H9 (cell line): ENCODE data around the gene SIGLEC5. TPM values are rescaled to one million over a fixed set of nuclear protein-coding genes. Genes with fewer than 3 reads are reported as not detected.

Experiments used
- DNase-seq: peaks from one replicate; pipeline ENCODE4 v3.0.0-alpha.2; 2017
- H2AFZ ChIP-seq: one replicate; pipeline ENCODE4 v1.6.1; 2013; ENCODE audit warnings: mild to moderate bottlenecking, low read length, control low read depth, moderate library complexity
- H2AK5ac ChIP-seq: 2 replicates; pipeline ENCODE4 v1.6.1; 2013; ENCODE audit warnings: low read length, control low read depth, mixed read lengths; ENCODE audit not compliant: insufficient read length
- H2BK120ac ChIP-seq: one replicate; pipeline ENCODE4 v1.6.1; 2013; ENCODE audit warnings: low read depth, mild to moderate bottlenecking, low read length, control low read depth, inconsistent platforms; ENCODE audit not compliant: poor library complexity, severe bottlenecking
- H2BK12ac ChIP-seq: 2 replicates; pipeline ENCODE4 v1.6.1; 2013; ENCODE audit warnings: low read length, control low read depth, mixed read lengths, low read depth; ENCODE audit not compliant: insufficient read length
- H2BK15ac ChIP-seq: 2 replicates; pipeline ENCODE4 v1.6.1; 2013; ENCODE audit warnings: low read depth, low read length, control low read depth
- H2BK20ac ChIP-seq: one replicate; pipeline ENCODE4 v1.6.1; 2013; ENCODE audit warnings: low read depth, mild to moderate bottlenecking, low read length, control low read depth, inconsistent platforms; ENCODE audit not compliant: poor library complexity, severe bottlenecking
- H2BK5ac ChIP-seq: 2 replicates; pipeline ENCODE4 v1.6.1; 2013; ENCODE audit warnings: low read length, control low read depth, mixed read lengths; ENCODE audit not compliant: insufficient read length
- H3K14ac ChIP-seq: 2 replicates; pipeline ENCODE4 v1.6.1; 2013; ENCODE audit warnings: low read length, control low read depth; ENCODE audit not compliant: insufficient read depth
- H3K18ac ChIP-seq: 2 replicates; pipeline ENCODE4 v1.6.1; 2013; ENCODE audit warnings: low read depth, mild to moderate bottlenecking, mixed read lengths, low read length, control low read depth; ENCODE audit not compliant: insufficient read length
- H3K23ac ChIP-seq: 2 replicates; pipeline ENCODE4 v1.6.1; 2013; ENCODE audit warnings: low read length, control low read depth, mixed read lengths, low read depth; ENCODE audit not compliant: insufficient read length
- H3K23me2 ChIP-seq: 2 replicates; pipeline ENCODE4 v1.6.1; 2013; ENCODE audit warnings: low read depth, mild to moderate bottlenecking, mixed read lengths, low read length, control low read depth; ENCODE audit not compliant: insufficient read length, poor library complexity, severe bottlenecking
- H3K27ac ChIP-seq: 2 replicates; pipeline ENCODE4 v1.5.1; 2013; ENCODE audit warnings: low read length, control low read depth, mixed read lengths, low read depth; ENCODE audit not compliant: insufficient read length
- H3K27me3 ChIP-seq: 2 replicates; pipeline ENCODE4 v1.6.1; 2013; ENCODE audit warnings: low read length, control low read depth, inconsistent platforms; ENCODE audit not compliant: insufficient read depth
- H3K4ac ChIP-seq: 2 replicates; pipeline ENCODE4 v1.6.1; 2013; ENCODE audit warnings: low read depth, mild to moderate bottlenecking, control low read depth, inconsistent platforms, low read length, moderate library complexity
- H3K4me1 ChIP-seq: 2 replicates; pipeline ENCODE4 v1.6.1; 2013; ENCODE audit warnings: low read length, control low read depth, inconsistent platforms; ENCODE audit not compliant: insufficient read depth
- H3K4me2 ChIP-seq: 2 replicates; pipeline ENCODE4 v1.6.1; 2013; ENCODE audit warnings: low read length, control low read depth, mixed read lengths; ENCODE audit not compliant: insufficient read length, insufficient read depth
- H3K56ac ChIP-seq: 2 replicates; pipeline ENCODE4 v1.6.1; 2013; ENCODE audit warnings: low read depth, mild to moderate bottlenecking, mixed read lengths, low read length, control low read depth; ENCODE audit not compliant: insufficient read length
- H3K79me1 ChIP-seq: 2 replicates; pipeline ENCODE4 v1.6.1; 2013; ENCODE audit warnings: low read depth, mild to moderate bottlenecking, moderate library complexity, low read length, control low read depth, inconsistent platforms; ENCODE audit not compliant: insufficient read depth, poor library complexity, severe bottlenecking
- H3K79me2 ChIP-seq: 2 replicates; pipeline ENCODE4 v1.6.1; 2013; ENCODE audit warnings: low read length, control low read depth, inconsistent platforms; ENCODE audit not compliant: insufficient read depth
- H3K9ac ChIP-seq: 2 replicates; pipeline ENCODE4 v1.6.1; 2013; ENCODE audit warnings: low read length, control low read depth, mixed read lengths; ENCODE audit not compliant: insufficient read length; ENCODE audit errors: extremely low read depth
- H3K9me3 ChIP-seq: one replicate; pipeline ENCODE4 v1.6.1; 2013; ENCODE audit warnings: low read depth, low read length, inconsistent platforms; ENCODE audit not compliant: control insufficient read depth
- H3T11ph ChIP-seq: one replicate; pipeline ENCODE4 v1.6.1; 2013; ENCODE audit warnings: mild to moderate bottlenecking, low read length, control low read depth, inconsistent platforms
- H4K20me1 ChIP-seq: one replicate; pipeline ENCODE4 v1.6.1; 2013; ENCODE audit not compliant: control insufficient read depth, insufficient read length, insufficient read depth
- H4K5ac ChIP-seq: 2 replicates; pipeline ENCODE4 v1.6.1; 2013; ENCODE audit warnings: low read depth, mild to moderate bottlenecking, mixed read lengths, low read length, control low read depth; ENCODE audit not compliant: insufficient read length
- H4K8ac ChIP-seq: replicated peaks from 2 replicates; pipeline ENCODE4 v1.6.1; 2013; ENCODE audit warnings: low read length, control low read depth, mixed read lengths, low read depth; ENCODE audit not compliant: insufficient read length
- H4K91ac ChIP-seq: 2 replicates; pipeline ENCODE4 v1.6.1; 2013; ENCODE audit warnings: low read depth, mild to moderate bottlenecking, moderate library complexity, mixed read lengths, low read length, control low read depth; ENCODE audit not compliant: insufficient read length
- H3K27ac Mint-ChIP-seq, 3 experiments: 2 replicates in 2 of 3; 3 replicates in 1 of 3; pipeline ENCODE4 v1.8.0; 2020 to 2021; ENCODE audit warnings: mixed read lengths in 3 of 3, mild to moderate bottlenecking in 1 of 3, moderate library complexity in 1 of 3
- H3K27me3 Mint-ChIP-seq: 2 replicates; pipeline ENCODE4 v1.8.0; 2021; ENCODE audit warnings: low read depth, mild to moderate bottlenecking, moderate library complexity, mixed read lengths
- H3K36me3 Mint-ChIP-seq, 3 experiments: 2 replicates in 2 of 3; 3 replicates in 1 of 3; pipeline ENCODE4 v1.8.0; 2020 to 2021; ENCODE audit warnings: low read depth in 3 of 3, mixed read lengths in 3 of 3; ENCODE audit not compliant: insufficient read depth in 1 of 3
- H3K4me1 Mint-ChIP-seq, 2 experiments: 2 replicates each; pipeline ENCODE4 v1.8.0; 2020; ENCODE audit warnings: mixed read lengths in 2 of 2
- H3K4me3 Mint-ChIP-seq, 2 experiments: 2 replicates in 1 of 2; 3 replicates in 1 of 2; pipeline ENCODE4 v1.8.0; 2020 to 2021; ENCODE audit warnings: mild to moderate bottlenecking in 2 of 2, mixed read lengths in 2 of 2, moderate library complexity in 1 of 2
- H3K9me3 Mint-ChIP-seq, 2 experiments: 2 replicates in 1 of 2; 3 replicates in 1 of 2; pipeline ENCODE4 v1.8.0; 2020; ENCODE audit warnings: mild to moderate bottlenecking in 2 of 2, mixed read lengths in 2 of 2, moderate library complexity in 1 of 2
- WGBS: extraction: QIAGEN DNeasy Blood & Tissue Kit; methylation state at CpG from one replicate; pipeline ENCODE4 v1.1.7; 2013; ENCODE audit warnings: missing lambda C conversion rate, low lambda C conversion rate, mixed read lengths; ENCODE audit not compliant: insufficient read length; ENCODE audit errors: extremely low coverage; 5-methylcytosine and 5-hydroxymethylcytosine counted together
- total RNA-seq: library from RNA; stranded (reverse); gene quantifications from 2 replicates; pipeline ENCODE4 v1.2.1, GENCODE V29; 2021
- TF ChIP-seq, protein P1 (sequence below): fragments of 200-600 bp; sonication (generic); conservative IDR thresholded peaks from 3 replicates; pipeline ENCODE4 v1.8.0; 2021; ENCODE audit warnings: antibody characterized with exemption, mild to moderate bottlenecking

The SIGLEC5 gene
- total RNA-seq, 1 experiment from 2014 or later, result not detected

DNA sequence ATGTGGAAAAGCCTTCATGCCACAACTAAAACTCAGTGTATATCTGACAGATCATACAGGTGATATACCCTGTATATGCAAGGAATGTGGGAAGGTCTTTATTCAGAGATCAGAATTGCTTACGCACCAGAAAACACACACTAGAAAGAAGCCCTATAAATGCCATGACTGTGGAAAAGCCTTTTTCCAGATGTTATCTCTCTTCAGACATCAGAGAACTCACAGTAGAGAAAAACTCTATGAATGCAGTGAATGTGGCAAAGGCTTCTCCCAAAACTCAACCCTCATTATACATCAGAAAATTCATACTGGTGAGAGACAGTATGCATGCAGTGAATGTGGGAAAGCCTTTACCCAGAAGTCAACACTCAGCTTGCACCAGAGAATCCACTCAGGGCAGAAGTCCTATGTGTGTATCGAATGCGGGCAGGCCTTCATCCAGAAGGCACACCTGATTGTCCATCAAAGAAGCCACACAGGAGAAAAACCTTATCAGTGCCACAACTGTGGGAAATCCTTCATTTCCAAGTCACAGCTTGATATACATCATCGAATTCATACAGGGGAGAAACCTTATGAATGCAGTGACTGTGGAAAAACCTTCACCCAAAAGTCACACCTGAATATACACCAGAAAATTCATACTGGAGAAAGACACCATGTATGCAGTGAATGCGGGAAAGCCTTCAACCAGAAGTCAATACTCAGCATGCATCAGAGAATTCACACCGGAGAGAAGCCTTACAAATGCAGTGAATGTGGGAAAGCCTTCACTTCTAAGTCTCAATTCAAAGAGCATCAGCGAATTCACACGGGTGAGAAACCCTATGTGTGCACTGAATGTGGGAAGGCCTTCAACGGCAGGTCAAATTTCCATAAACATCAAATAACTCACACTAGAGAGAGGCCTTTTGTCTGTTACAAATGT, 42.7 kb downstream of the SIGLEC5 start:
- Histone ChIP-seq H3K23me2 (no peaks in the 10 kb centered on the region), H2BK120ac (no peak overlapping the region), H4K8ac (no peak overlapping the region), H3K9ac (no peak overlapping the region), H3K4me2 (no peak overlapping the region), H3K79me2 (no peaks in the 10 kb centered on the region), H4K20me1 (no peaks in the 10 kb centered on the region), H3T11ph (no peak overlapping the region), H4K5ac (no peak overlapping the region), H3K4ac (no peak overlapping the region), H3K27me3 (no peaks in the 10 kb centered on the region), H3K23ac (no peak overlapping the region), H2BK20ac (no peak overlapping the region), H2AFZ (no peak overlapping the region), H3K27ac (no peak overlapping the region), H2BK12ac (no peak overlapping the region), H3K9me3 (peaks cover 18% of the 10 kb centered on the region), H3K14ac (no peak overlapping the region), H2AK5ac (no peak overlapping the region), H3K79me1 (no peaks in the 10 kb centered on the region), H3K18ac (no peak overlapping the region), H2BK15ac (no peak overlapping the region), H4K91ac (no peak overlapping the region), H3K56ac (no peak overlapping the region), H2BK5ac (no peak overlapping the region), H3K4me1 (no peaks in the 10 kb centered on the region)
- no peaks in the 10 kb centered on the region; the same call in 1 of the 2 replicates for H3K27me3 Mint-ChIP-seq
- no peak overlapping the region for H3K4me3 Mint-ChIP-seq
- H3K9me3 Mint-ChIP-seq, result peaks cover 31 to 46% of the 10 kb centered on the region in 2 experiments
- no peak for DNase-seq
- WGBS, result no CpG with 5 or more reads among the region's 9 CpGs
- no peak overlapping the region for H3K27ac Mint-ChIP-seq
- TF ChIP-seq, protein P1, sequence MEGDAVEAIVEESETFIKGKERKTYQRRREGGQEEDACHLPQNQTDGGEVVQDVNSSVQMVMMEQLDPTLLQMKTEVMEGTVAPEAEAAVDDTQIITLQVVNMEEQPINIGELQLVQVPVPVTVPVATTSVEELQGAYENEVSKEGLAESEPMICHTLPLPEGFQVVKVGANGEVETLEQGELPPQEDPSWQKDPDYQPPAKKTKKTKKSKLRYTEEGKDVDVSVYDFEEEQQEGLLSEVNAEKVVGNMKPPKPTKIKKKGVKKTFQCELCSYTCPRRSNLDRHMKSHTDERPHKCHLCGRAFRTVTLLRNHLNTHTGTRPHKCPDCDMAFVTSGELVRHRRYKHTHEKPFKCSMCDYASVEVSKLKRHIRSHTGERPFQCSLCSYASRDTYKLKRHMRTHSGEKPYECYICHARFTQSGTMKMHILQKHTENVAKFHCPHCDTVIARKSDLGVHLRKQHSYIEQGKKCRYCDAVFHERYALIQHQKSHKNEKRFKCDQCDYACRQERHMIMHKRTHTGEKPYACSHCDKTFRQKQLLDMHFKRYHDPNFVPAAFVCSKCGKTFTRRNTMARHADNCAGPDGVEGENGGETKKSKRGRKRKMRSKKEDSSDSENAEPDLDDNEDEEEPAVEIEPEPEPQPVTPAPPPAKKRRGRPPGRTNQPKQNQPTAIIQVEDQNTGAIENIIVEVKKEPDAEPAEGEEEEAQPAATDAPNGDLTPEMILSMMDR, result no peak
- H3K36me3 Mint-ChIP-seq, result peaks cover 49 to 67% (median 56%) of the 10 kb centered on the region in 3 experiments
- no peaks in the 10 kb centered on the region for H3K4me1 Mint-ChIP-seq
